GM12873 (cell line): ENCODE data around the gene SCAPER.

Experiments
- CTCF ChIP-seq: IDR thresholded peaks from 2 replicates; pipeline ENCODE4 v1.5.1; 2012; ENCODE audit warnings: low read depth, mild to moderate bottlenecking, moderate library complexity, low read length, control low read depth; ENCODE audit not compliant: insufficient read depth; ENCODE audit errors: missing control alignments

Gene SCAPER

DNA sequence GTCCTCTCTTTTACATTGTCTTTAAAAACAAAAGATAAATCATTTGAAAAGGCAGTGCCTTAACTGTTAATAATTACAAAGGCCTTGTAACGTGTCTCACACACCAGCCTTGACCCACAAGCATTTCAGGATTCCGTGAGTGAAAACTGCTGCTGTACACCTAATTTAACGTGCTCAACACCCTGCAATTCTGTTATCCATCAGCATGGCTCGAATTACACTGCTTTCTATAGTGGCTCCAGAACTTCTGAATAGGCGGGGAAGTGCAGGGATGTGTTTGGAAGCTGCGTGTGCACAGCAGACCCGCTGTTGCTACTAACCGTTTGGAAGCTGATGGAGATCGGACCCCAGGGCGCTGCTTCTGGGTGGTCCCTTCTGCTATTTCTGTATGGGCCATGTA lies 584.0 kb downstream of the SCAPER start:
- no peak for TF ChIP-seq CTCF

- no peak for TF ChIP-seq CTCF
These were observed 585.1 kb downstream of the SCAPER start for GRCh38 chr15:76320012-76320411.

DNA sequence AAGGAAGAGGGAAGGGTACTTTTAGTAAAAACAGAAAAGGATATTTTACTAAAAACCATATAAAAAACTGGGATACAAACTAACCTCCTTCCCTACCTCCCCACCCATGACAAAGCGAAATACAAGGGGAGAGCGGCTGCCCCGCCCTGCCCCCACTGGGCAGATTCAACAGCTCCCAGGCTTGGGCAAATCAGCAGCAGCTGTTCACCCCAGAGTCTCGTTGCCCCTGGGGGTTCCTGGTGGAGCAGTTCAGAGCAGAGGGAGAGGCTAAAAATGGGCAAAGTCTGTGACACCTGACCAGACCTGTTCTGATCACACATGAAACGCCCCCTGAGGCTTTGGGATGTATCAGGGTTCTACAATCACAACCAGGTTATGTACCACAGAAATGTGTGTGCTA lies 591.4 kb downstream of the SCAPER start:
- no peak for TF ChIP-seq CTCF

DNA sequence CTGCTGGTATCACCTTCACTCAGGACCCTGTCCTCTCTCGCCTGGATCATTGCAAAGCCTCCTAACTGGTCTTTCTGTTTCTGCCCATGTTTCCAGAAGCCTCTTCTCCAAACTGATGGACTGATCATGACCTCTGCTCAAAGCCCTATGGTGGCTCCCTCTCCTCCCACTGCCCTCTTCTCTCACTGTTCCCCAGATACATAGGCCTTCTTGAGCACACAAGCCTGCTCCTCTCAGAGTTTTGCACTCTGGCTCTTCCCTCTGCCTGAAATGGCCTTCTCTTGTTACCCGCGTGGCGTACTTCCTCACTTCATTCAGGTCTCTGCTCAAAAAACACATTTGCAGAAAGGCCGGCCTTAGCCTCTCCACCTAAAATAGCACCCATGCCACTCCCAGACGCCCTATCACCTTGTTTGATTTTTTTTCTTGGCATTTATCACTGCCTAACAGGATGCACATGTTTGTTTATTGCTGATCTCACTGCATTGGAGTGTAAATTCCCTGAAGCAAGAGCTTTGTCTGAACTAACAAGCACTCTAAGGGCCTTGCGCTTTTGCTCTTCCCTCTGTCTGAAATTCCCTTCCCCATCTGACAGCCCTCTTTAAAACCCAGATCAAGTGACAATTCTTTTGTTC lies 592.5 kb downstream of the SCAPER start:
- TF ChIP-seq CTCF = no peak

- TF ChIP-seq CTCF = no peak
These were observed 593.8 kb downstream of the SCAPER start, which contains the start of gene ETFA for GRCh38 chr15:76311100-76311953. TSS of gene ETFA (minus strand) at chr15:76311469. CDS start at chr15:76311388, 81 bp downstream.

DNA sequence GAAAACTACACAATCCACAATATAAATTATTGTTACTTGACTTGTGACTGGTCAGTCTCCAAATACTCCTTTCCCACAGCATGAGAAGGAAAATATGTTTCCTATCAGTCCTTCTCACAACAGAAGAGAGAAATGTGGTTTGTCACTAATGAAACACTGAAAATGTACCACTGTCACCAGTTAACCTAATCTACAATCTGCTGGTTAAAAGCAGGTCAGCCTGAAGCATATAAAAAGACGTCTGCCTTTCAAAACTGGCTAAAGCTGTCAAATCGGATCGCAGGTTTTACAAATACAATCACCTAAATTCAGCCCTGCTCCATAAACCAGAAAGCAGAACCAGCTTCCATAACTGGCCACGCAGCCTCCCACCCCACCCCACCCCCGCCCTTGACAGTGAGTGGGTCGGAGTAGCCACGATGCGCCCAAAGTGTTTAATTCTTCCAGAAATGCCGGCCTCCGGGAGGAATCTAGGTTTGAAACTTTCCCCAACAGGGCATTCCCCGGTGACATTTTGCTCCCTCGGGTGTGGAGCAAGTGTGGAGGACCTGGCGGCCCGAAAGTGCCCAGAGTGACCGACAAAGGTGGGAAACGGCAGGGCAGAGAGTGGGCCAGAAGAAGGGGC lies 594.6 kb downstream of the SCAPER start:
- no peak for TF ChIP-seq CTCF
